ENCODE data around the gene CLECL1. TPM values are rescaled to one million over a fixed set of nuclear protein-coding genes. Genes with fewer than 3 reads are reported as not detected.

Gene CLECL1
- total RNA-seq, 1 donor from 2014 or later = not detected

- H3K27me3 ChIP-seq (ENCODE audit: low read depth) = no peaks in the 10 kb centered on the region
- no peaks in the 10 kb centered on the region for H3K36me3 ChIP-seq
- H3K4me1 ChIP-seq = peaks cover 11% of the 10 kb centered on the region
- no peak for DNase-seq
- no peaks in the 10 kb centered on the region for H3K9me3 ChIP-seq (replicated peaks)
- H3K4me3 ChIP-seq = no peak overlapping the region
- H3K27ac ChIP-seq (replicated peaks) = no peak overlapping the region
- TF ChIP-seq CTCF (IDR thresholded peaks at IDR 0.05; ENCODE audit: borderline replicate concordance) = no peak
- intact Hi-C loops (cut with micrococcal nuclease) = no loop called here
Observed at GRCh38 chr12:9752145-9752933, 19.4 kb upstream of the CLECL1 start.

- Histone ChIP-seq H3K9me3 (replicated peaks) (no peaks in the 10 kb centered on the region), H3K4me3 (peak overlapping the region; percentile 51), H3K27ac (replicated peaks) (no peak overlapping the region), H3K4me1 (peaks cover 11% of the 10 kb centered on the region), H3K36me3 (no peaks in the 10 kb centered on the region), H3K27me3 (ENCODE audit: low read depth) (no peaks in the 10 kb centered on the region)
- intact Hi-C loops (cut with micrococcal nuclease) = no loop called here
- no peak for DNase-seq
- TF ChIP-seq CTCF (IDR thresholded peaks at IDR 0.05; ENCODE audit: borderline replicate concordance) = no peak
Observed at GRCh38 chr12:9751204-9752144, 18.6 kb upstream of the CLECL1 start.

GRCh38 chr12:9750276-9751203, 17.6 kb upstream of the CLECL1 start:
- H3K4me3 ChIP-seq = peak overlapping the region; percentile 51

GRCh38 chr12:9749640-9750039, 16.7 kb upstream of the CLECL1 start:
- Histone ChIP-seq H3K27ac (replicated peaks) (no peak overlapping the region), H3K36me3 (no peaks in the 10 kb centered on the region), H3K27me3 (ENCODE audit: low read depth) (no peaks in the 10 kb centered on the region), H3K9me3 (replicated peaks) (no peaks in the 10 kb centered on the region), H3K4me1 (peaks cover 11% of the 10 kb centered on the region), H3K4me3 (no peak overlapping the region)
- TF ChIP-seq CTCF (IDR thresholded peaks at IDR 0.05; ENCODE audit: borderline replicate concordance) = no peak
- DNase-seq = no peak
- intact Hi-C loops (cut with micrococcal nuclease) = no loop called here

More at GRCh38 chr12:9750276-9751203, 17.6 kb upstream of the CLECL1 start:
- peak; percentile 83 for TF ChIP-seq CTCF (IDR thresholded peaks at IDR 0.05; ENCODE audit: borderline replicate concordance)
- Histone ChIP-seq H3K27me3 (ENCODE audit: low read depth) (no peaks in the 10 kb centered on the region), H3K4me1 (peaks cover 11% of the 10 kb centered on the region), H3K36me3 (no peaks in the 10 kb centered on the region), H3K27ac (replicated peaks) (no peak overlapping the region), H3K9me3 (replicated peaks) (no peaks in the 10 kb centered on the region)
- DNase-seq = no peak
- intact Hi-C loops (cut with micrococcal nuclease) = no loop called here

GRCh38 chr12:9745199-9745598, 12.3 kb upstream of the CLECL1 start:
- intact Hi-C loops (cut with micrococcal nuclease) = no loop called here
- DNase-seq = no peak
- no peaks in the 10 kb centered on the region for H3K27me3 ChIP-seq (ENCODE audit: low read depth)
- no peak for TF ChIP-seq CTCF (IDR thresholded peaks at IDR 0.05; ENCODE audit: borderline replicate concordance)
- peaks cover 7% of the 10 kb centered on the region for H3K4me1 ChIP-seq
- no peaks in the 10 kb centered on the region for H3K36me3 ChIP-seq
- no peaks in the 10 kb centered on the region for H3K9me3 ChIP-seq (replicated peaks)
- no peak overlapping the region for H3K4me3 ChIP-seq
- H3K27ac ChIP-seq (replicated peaks) = no peak overlapping the region

Measured in left ventricle myocardium inferior (tissue), 1 donor.